Activated T-helper 1 cell treated with Interleukin-2 at 50 U/mL for 16 hours (primary cell): ENCODE data around the gene POLDIP2.
A peak's percentile ranks its signal among the peaks of the same experiment; 100 is the strongest.

ENCODE experiments used
- DNase-seq: peaks from one replicate; pipeline ENCODE4 v3.0.0-alpha.2; 2020; ENCODE audit warnings: low read depth

Gene POLDIP2

DNA sequence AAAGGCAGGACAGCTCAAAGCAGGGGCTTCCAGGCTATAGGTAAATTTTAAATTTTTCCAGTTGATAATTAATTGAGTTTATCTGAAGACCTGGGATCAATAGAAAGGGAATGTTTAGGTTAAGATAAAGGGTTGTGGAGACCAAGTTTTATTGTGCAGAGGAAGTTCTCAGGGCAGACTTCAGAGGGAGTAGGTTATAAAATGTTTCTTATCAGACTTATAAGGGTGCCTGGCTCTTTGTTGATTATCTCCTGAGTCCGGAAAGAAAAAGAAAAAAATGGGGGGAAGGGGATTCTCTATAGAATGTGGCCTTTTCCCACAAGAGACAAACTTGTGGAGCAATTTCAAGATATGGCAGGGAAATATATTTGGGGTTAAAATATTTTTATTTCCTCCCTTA lies 32.8 kb upstream of the POLDIP2 start:
- no peak for DNase-seq

DNA sequence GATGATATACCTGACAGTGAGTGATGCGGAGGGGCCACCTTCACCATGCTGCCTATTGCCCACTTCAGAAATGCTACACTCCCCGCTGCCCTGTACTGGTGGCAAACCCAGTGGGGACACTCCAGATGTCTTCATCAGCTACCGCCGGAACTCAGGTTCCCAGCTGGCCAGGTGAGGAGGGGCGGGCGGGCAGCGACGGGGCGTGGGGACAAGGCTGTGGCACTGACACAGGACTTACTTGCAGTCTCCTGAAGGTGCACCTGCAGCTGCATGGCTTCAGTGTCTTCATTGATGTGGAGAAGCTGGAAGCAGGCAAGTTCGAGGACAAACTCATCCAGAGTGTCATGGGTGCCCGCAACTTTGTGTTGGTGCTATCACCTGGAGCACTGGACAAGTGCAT lies 30.8 kb upstream of the POLDIP2 start:
- no peak for DNase-seq

DNA sequence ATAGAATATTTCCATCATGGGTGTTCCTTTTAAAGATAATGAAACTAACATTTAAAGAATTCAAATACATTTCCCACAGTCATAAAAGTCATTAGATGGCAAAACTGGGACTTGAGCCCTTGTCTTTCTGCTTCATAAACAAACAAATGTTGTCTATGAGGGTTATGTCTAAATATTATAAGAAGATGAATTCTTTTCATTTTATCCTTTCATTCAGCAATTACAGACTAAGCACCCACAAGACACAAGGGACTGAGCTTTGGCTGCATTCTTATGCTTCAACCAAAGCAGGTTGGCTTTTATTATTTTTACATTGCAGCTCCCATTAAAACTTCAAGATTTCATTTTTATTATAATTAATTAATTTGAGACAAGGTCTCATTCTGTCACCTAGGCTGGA lies 29.1 kb upstream of the POLDIP2 start:
- no peak for DNase-seq

DNA sequence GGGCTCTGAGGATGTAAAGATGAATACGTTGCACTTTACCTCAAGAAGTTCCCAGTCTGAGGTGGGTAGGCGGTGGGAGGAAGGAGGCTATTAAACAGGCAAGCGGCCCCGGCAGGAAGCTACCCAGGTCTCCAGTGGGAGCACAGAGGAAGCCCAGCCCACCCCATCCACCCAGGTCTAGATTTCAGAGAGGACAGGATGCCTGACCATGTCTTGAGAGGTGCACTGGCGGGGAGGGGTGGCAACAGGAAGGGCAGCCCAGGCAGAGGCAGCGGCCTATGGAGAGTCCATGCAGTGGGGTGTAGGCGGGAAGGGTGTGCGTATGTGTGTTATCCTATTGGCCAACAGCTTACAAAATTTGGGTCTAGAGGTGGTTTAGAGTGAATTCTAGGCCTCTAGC lies 28.1 kb upstream of the POLDIP2 start:
- no peak for DNase-seq

DNA sequence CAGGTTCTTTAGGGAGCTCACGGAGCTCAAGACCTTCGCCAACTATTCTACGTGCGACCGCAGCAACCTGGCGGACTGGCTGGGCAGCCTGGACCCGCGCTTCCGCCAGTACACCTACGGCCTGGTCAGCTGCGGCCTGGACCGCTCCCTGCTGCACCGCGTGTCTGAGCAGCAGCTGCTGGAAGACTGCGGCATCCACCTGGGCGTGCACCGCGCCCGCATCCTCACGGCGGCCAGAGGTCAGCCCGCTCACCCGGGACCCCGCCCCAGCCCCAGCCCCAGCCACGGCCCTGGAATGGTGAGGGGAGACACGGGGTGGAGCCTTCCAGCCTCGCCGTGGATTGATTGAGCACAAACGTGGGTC lies 27.7 kb upstream of the POLDIP2 start:
- DNase-seq = no peak

DNA sequence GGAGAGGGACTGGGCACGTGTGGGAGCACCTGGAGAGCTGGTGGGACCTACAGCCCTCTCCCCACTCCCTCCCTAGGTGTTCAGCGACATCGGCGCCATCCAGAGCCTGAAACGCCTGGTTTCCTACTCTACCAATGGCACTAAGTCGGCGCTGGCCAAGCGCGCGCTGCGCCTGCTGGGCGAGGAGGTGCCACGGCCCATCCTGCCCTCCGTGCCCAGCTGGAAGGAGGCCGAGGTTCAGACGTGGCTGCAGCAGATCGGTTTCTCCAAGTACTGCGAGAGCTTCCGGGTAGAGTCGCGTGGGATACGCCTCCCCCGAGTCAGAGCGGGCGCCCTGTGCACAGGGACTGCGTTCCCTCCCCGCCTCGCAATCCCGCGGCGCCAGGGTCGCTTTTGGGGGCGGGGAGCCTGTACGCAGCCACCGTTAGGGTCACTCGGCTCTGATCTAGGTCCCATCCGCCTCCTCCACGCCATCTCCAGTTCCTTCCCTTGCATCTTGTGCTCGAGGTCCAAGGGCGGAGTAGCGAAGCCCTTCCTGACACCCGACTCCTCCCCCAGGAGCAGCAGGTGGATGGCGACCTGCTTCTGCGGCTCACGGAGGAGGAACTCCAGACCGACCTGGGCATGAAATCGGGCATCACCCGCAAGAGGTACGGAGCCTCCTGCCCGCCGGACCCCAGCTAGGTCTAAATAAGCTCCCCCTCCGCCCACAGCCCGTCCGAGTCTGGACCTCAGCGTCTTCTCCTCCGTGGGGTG lies 27.1 kb upstream of the POLDIP2 start:
- DNase-seq = peak; percentile 43

DNA sequence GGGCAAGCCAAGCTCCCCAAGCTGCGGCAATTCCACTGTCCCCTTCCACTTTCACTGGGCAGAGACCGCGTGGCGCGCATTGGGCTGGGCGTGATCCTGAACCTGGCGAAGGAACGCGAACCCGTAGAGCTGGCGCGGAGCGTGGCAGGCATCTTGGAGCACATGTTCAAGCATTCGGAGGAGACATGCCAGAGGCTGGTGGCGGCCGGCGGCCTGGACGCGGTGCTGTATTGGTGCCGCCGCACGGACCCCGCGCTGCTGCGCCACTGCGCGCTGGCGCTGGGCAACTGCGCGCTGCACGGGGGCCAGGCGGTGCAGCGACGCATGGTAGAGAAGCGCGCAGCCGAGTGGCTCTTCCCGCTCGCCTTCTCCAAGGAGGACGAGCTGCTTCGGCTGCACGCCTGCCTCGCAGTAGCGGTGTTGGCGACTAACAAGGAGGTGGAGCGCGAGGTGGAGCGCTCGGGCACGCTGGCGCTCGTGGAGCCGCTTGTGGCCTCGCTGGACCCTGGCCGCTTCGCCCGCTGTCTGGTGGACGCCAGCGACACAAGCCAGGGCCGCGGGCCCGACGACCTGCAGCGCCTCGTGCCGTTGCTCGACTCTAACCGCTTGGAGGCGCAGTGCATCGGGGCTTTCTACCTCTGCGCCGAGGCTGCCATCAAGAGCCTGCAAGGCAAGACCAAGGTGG lies 24.0 kb upstream of the POLDIP2 start:
- DNase-seq = no peak

DNA sequence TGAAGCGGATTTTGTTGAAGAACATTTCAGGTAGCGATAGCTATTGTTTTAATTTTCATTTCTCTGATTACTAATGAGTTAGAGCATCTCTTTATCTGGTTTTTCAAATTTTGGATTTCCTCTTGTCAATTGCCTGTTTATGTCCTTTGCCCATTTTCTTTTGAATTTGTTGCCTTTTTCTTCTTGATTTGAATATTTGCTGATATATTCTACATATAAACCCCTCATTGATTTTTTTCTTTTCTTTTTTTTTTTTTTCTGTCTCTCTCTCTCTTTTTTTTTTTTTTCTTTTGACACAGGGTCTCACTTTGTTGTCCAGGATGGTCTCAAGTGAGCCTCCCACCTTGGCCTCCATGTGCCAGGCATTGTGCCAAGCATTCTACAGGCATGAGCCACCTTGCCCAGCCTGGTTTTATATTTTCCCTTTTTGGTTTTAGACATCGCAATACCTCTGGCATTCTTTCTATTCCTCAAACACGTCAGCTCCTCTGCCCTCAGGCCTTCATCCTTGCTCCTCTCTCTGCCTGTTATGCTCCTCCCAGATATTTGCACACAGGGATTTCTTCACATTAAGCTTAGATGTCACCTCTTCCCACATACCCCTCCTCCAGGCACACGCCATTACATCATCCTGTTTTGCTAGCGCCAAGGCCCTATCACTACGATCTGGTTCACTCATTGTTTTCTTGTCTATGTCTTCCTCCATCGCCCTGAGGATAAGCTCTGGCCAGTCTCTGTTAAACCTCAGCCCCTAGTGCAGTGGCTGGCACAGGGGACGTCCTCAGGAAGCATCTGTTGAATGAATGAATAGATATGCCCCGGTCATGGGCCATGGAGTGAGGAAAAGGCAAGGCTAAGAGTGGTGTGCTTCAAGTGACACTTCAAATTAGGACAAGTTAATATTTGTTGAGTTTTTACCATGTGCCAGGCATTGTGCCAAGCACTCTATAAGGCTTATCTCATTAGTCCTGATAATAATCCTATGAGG lies 22.8 kb upstream of the POLDIP2 start:
- no peak for DNase-seq

DNA sequence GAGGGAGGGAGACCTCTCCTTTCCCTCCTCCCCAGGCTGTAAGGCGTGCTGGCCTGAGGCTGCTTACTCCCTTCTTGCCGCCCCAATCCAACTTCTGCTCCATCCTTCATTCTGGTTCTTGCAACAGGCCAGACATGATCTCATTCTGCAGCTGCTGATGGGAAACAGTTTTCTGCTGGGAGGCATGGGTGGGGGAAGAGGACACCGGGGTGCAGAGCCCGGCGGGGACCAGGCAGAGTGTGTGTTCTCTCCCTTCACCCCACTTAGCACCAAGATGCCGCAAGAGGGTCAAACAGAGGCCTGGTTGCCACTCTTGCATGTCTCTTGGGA lies 15.6 kb upstream of the POLDIP2 start:
- DNase-seq = no peak

DNA sequence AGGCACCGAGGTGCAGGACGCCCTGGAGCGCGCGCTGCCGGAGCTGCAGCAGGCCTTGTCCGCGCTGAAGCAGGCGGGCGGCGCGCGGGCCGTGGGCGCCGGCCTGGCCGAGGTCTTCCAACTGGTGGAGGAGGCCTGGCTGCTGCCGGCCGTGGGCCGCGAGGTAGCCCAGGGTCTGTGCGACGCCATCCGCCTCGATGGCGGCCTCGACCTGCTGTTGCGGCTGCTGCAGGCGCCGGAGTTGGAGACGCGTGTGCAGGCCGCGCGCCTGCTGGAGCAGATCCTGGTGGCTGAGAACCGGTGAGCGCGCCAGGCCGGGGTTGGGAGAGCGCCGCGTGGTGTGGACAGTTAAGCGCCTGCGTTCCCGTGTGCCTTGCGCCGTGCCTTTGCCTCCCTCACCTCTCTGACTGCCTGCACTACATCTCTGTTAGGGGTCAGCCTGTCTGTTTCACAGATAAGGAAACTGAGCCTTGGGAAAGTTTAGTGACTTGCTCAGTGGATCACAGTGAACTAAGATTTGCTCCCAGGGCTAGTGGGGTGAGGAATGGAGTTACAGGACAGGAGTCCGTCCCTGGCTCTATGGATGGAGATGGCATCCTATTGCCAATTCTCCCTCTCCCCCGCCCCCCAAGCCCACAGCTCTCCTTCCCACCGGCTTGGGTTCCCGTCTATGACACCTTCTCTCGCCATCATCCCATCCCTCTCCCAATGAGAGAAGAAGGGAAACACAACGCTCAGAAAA lies 15.0 kb upstream of the POLDIP2 start:
- DNase-seq = no peak

DNA sequence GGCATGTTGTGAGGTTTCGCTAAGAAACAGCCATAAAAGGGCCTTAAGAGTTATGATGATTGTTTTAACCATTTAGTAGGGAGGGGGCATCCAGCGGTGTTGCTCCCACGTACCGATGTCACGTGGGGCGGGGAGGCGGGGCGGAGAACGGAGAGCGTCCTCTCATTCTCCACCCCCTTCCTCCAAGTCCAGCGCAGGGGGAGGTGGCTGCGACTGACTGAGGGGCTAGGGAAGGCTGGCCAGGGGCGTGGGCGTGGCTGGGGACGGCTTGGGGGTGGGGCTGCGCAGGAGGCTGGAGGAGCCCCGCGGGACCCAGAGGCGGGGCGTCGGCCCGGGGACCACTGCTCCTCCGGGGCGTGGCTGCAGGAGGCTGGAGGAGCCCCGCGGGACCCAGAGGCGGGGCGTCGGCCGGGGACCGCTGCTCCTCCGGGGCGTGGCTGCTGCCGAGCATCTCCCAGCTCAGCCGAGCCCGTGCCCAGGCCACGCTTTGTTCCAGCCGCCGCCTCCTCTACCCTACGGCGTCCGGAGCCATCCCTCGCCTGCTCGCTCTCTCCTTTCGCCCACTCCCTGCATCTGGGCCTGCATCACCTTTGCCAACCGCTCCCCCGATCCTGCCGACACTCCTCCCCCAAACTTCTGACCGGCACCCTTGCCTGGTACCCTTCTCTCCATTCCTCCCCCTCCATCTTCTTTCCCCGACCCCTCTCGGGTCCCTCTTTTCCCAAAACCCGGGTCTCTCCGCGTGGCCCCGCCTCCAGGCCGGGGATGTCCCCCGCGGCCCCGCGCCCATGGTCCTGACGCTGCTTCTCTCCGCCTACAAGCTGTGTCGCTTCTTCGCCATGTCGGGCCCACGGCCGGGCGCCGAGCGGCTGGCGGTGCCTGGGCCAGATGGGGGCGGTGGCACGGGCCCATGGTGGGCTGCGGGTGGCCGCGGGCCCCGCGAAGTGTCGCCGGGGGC lies 14.2 kb upstream of the POLDIP2 start, which contains the start of gene SARM1:
Gene SARM1, plus strand, starts transcription at position 450 of the 958 bp plus-strand sequence. Its CDS starts 339 bp downstream, at position 789.
- peak; percentile 70 for DNase-seq

DNA sequence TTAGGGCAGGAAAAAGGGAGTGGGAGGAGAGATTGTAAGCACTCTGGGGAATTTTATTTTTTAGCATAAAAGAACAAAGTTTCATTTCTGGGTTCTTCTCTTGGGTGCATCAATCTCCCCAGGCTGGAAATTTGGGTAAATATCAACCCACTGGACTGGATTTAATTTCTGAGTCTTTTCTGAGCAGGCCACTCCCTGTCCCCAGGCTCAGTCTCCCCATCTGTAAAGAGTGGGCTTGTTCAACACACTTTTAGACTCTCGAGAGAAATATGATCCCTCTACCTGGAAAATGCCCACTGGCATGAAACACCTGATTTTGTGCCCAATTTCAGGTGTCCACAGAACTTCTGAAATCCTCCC lies 13.4 kb upstream of the POLDIP2 start:
- no peak for DNase-seq

DNA sequence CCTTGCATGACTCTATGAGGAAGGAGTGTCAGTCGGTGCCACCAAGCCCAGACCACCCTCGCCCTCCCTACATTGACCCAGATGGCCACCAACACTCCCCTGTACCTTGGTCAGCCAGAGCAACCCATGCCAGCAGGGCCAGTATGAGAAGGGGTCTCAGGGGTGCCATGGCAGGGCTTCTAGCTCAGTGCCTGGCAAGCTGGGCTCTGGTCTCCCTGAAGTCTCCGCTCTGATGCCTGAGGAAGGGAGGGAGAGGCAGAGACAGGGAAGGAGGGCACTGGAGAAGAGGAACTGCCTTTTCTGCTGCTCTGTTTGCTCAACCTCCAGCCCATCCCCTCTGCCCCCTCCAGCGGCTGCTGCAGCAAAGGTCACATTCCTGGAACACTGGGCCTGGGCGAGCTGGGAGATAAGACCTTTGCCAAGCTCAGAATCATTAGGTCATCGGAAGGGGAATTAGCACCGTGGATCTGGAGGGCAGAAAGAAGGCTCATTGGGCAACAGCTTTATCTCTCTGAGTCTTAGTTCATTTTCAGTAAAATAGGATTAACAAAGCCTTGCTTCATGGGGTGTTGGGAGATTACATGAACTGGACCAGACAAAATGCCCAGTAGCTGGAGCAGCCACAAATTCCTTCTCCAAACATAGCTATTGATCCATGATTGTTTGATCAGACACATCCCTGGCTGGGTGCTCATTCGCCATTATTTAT lies 12.9 kb upstream of the POLDIP2 start, which contains the start of gene VTN:
Gene VTN, minus strand, starts transcription at position 273 of the 709 bp plus-strand sequence. Its CDS starts 104 bp downstream, at position 169.
- no peak for DNase-seq

DNA sequence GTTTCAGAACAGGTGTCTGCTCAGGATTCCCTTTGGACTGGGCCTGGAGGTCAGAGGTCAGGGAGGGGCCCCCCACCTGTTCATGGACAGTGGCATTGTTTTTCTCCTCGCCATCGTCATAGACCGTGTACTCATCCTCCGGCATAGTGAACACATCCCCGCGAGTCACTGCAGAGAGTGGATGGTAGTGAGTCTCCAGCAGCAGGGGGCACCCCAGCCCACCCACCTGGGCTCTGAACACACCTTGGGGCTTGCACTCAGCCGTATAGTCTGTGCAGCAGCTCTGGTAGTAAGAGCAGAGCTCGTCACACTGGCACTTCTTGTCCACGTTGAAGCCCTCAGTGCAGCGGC lies 12.3 kb upstream of the POLDIP2 start:
- no peak for DNase-seq

DNA sequence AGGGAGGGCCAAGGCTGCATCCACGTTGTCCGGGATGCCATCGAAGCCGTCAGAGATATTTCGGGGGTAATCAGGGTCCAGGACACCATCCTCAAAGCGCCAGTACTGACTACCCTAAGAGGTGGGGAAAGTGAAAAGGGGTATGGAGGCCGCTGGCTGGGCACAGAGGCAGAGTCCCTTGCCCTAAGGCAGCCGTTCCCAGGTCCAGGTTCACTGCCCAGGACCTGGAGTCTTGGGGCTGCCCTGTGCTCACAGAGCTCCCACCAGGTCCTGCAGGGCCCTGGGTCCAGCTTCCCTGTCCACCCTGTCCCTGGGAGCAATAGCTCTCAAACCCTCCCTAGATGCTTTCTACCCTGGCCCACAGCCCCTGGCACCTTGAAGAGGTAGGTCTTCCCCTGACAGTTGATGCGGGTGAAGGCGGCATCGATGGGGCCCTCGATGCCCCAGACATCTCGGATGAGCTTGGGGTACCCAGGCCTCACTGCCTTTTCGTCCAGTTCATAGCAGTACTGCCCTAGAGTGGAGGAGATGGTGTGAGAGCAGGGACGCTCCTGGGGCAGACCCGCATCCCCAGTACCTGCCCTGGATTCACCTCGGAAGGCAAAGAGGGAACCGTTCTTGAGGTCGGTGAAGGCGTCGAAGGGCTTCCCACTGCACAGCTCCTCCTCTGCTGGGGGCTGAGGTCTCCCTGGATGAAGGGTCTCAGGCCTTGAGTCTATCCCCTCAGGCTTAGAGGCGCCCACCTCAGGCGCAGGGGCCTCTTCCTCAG lies 11.8 kb upstream of the POLDIP2 start:
- no peak for DNase-seq

DNA sequence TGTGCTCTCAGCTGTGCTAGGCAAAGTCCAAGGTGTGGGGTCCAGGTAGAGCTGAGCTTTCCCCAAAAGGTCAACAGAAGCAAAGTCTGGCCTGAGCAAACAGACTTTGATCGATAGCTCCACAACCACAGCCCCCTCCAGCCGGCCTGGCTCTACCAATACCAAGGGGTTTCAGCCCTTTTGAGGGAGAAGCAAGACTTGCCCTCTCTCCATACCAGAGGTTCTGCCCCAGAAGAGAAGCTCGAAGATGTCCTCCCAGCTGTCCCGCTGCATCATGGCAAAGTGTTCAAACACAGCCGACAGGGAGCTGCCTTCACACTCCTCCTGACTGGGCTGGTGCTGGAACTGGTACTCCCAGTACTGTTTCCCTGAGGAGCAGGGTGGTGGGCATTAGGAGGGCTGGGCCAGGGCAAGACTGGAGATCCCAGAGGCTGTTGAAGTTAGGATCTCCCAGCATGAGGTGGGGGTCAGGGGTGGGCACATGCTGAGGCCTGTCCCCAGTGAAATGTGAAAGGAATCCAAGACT lies 11.0 kb upstream of the POLDIP2 start:
- DNase-seq = no peak

DNA sequence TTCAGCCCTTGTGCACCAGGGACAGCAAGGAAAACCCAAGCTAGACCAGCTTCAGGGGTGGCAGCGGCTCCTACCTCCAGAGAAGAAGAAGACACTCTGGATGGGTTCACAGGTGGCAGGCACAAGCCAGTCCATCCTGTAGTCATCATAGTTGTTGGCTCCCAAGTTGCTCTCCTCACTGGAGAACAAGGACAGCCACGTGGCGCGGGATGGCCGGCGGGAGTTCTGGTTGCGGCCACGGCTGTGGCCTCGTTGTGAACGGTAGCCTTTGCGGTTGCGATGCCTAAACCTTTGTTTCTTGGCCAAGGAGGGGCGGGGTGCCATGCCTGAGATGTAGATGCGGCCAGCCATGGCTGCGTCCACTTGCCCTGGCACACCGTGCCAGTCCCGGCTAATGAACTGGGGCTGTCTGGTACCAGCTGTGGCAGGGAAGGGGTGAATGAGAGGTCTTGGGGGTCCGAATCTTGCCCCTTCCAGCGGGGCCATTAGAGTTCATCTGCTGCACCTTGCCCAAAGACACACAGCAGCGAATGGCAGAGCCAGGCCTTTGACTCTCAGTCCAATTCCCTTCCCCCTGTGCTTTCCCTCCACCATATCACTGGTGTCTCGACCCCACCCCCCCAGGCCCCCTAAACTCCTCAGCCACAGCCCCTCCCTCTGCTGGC lies 10.4 kb upstream of the POLDIP2 start:
- DNase-seq = no peak

DNA sequence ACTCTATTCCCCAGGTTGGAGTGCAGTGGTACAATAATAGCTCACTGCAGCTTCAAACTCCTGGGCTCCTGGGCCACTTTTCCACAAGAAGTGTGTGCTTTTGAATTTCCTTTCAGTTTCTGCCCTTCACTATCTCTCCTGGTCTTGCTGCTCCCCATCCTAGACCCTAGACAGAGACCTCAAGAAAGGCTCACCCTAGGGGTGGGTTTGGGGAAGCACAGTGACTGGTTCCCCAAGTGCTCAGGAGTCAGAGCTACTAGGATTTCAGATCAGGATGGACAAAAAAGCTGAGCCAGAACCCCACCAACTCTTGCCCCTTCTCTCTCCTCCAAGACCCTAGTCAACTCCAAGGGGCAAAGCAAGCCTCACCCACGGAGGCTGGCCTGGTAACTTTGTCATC lies 9.3 kb upstream of the POLDIP2 start:
- no peak for DNase-seq

DNA sequence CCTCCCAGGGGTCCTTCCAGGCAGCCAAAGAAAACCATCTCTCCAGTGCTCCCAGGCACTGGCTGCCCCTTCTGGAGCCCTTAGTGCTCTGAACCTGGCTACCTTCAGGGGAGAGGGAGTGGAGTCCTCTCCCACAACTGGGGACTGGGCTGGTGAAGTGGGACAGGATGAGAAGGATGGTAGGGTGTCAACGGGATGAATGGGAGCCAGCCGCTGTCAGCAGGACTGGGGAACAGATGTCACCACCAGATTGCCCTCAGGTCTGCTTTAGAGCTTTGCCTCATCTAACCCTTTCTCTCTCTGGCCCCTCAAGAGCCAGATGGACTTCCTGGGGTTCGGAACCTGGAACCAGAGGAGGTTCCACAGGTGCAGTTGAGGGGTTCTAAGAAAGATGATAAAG lies 8.2 kb upstream of the POLDIP2 start:
- no peak for DNase-seq
